ENCODE results near the gene IL1RAPL1.

- TF ChIP-seq, protein P1, sequence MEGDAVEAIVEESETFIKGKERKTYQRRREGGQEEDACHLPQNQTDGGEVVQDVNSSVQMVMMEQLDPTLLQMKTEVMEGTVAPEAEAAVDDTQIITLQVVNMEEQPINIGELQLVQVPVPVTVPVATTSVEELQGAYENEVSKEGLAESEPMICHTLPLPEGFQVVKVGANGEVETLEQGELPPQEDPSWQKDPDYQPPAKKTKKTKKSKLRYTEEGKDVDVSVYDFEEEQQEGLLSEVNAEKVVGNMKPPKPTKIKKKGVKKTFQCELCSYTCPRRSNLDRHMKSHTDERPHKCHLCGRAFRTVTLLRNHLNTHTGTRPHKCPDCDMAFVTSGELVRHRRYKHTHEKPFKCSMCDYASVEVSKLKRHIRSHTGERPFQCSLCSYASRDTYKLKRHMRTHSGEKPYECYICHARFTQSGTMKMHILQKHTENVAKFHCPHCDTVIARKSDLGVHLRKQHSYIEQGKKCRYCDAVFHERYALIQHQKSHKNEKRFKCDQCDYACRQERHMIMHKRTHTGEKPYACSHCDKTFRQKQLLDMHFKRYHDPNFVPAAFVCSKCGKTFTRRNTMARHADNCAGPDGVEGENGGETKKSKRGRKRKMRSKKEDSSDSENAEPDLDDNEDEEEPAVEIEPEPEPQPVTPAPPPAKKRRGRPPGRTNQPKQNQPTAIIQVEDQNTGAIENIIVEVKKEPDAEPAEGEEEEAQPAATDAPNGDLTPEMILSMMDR (IDR thresholded peaks at IDR 0.05): no peak
- no peak for TF ChIP-seq EHF (CRISPR knock-in tag; IDR thresholded peaks at IDR 0.05)
- no peak for TF ChIP-seq ZC3H11A (IDR thresholded peaks at IDR 0.05)
Observed at GRCh38 chrX:29506729-29507128, 919.5 kb downstream of the IL1RAPL1 start.
